Embryonic facial prominence (tissue), 1 donor: ENCODE results near the gene NRP2.
A peak's percentile ranks its signal among the peaks of the same experiment; 100 is the strongest.

Experiments used
- DNase-seq: peaks from one replicate; pipeline ENCODE4 v3.0.0-alpha.2; 2016; ENCODE audit errors: extremely low spot score

NRP2 gene

DNA sequence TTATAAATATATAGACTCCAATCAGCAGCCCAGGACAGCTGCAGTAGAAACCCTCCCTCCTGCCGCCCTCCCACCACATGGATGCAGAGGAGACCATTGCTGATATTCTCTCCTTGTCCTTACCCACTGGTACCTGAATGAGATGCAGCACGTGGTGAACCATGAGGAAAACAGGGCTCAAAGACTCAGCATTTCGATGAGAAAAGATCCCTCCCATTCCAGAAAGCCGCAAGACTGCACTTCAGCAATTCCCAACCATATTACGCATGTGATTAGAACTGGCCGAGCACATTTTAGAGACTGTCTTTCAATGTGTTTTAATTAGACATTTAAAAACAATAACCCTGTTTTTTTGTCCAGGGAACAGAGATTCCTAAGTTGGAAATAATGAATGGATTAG, 125.5 kb downstream of the NRP2 start:
- no peak for DNase-seq

DNA sequence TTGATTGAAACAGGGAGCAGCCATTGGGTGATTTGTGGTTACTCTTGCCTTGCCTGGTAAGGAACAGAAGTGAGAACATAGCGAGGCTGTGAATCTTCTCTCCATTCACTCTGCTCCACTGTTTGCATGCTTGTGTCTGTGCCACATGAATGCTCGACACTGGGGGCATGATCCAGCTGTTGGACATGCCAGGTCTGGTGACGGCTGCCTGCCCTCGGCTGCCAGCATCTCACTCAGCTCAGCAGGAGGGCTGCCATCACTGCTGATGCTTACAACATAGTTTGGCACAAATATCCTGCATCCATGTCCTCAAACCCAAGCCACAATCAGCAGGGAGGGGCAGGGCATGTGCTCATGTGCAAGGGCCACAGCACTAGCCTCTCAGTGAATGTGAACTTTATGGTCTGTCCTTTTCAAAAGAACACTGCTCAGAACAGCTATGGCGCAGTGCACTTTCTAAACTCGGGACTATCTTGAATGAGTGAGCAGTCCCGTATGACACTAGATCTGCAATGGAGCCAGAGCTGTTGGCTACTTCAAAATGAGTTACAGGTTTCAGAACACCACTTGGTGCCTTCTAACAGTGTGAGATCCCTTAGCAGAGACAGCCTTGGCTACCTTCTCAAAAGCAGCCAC, 126.3 kb downstream of the NRP2 start:
- no peak for DNase-seq

DNA sequence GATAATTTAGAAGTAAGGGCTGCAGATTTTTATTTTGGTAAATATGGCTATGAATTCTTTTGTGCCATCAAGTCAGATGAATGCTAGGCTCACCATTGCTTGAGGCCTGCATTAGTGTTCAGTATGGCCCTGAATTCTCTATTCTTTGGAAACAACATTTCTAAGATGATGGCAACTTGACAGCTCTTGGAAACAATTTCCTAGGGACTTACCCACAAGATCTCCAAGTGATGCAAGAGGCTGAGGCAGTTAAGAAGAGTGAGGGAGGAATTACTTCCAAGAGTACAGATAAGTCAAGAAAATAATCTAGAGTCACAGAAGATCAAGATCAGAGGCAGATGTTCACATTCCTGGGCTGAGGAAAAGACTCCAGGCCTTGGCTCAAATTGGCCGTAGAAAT, 129.1 kb downstream of the NRP2 start:
- DNase-seq: no peak

DNA sequence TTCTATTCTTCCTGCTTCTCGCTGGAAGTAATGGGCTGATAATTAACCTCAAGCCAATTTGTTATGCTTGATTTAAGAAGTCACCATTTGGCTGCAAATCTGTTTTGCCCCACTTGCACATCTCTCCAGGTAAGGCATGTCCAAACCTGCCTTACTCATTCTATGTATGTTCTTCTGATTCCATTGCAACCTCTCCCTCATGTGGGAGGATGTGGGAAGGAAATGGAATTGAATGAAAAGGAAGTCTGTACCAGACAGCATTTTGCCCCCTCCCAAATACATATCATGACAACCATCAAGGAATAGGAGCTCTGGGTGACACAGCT, 131.7 kb downstream of the NRP2 start:
- DNase-seq: no peak

DNA sequence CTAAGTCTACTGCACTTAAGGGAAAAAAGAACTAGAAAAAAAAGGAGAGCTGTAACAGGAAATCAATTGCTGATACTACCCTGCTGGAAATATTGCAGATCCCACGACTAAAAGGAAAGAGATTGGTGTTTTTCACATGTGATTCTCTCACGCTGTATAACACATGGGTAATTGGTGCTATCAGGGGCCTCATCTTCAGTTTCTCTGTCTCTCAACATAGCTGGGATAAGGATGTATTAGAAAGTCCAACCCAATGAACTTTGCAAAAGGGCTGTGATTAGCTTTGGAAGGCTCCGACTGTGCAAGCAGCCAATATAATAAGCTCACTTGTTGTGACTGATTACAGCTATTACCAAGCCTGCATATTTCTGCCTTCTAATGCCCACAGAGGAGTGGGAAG, 133.4 kb downstream of the NRP2 start:
- DNase-seq: no peak

- no peak for DNase-seq
Measured at GRCh38 chr2:205816268-205816667, 134.0 kb downstream of the NRP2 start.

DNA sequence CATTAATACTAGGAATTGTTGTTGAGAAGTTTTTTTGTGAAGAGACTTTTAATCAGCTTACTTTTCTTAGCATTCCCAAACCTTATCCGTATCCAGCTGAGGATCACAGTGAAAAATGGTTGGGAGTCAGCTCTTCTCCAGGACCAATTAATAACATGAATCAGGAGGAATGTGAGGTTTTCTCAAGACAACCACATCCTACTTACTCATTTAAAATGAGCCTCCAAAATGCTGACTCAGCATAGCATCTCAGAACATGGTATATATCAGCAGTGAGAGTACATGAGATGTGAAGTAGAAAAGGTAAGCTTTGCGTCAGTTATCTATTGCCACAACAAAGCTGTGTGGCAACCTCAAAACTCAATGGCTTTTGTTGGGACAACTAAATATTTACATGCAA, 140.3 kb downstream of the NRP2 start:
- DNase-seq: no peak

- no peak for DNase-seq
Measured at GRCh38 chr2:205827809-205828365, 145.6 kb downstream of the NRP2 start.

DNA sequence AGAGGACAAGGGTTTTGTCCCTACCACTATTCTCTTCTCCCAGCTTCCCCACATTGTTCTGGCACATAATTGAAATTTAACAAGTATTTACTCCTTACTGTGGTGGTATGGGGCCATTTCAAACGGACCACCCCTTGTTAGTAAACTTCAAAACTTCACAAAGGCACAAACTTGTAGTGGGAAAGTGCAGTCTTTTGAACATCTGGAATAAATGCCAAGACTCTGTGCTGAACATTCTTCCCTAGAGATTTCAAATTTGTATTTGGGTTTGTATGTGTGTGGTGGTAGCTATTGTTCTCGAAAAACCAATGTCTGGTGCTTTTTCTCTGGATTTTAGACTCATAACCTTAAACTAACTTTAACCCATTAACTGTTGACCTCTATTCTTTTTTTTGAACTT, 151.6 kb downstream of the NRP2 start:
- DNase-seq: no peak

GRCh38 chr2:205834796-205835195, 152.5 kb downstream of the NRP2 start:
- DNase-seq: peak; percentile 31

GRCh38 chr2:205835251-205835791, 153.0 kb downstream of the NRP2 start:
- peak; percentile 75 for DNase-seq

- DNase-seq: no peak
Measured at GRCh38 chr2:205835923-205836322, 153.6 kb downstream of the NRP2 start.

GRCh38 chr2:205836477-205837221, 154.3 kb downstream of the NRP2 start:
- DNase-seq: no peak

DNA sequence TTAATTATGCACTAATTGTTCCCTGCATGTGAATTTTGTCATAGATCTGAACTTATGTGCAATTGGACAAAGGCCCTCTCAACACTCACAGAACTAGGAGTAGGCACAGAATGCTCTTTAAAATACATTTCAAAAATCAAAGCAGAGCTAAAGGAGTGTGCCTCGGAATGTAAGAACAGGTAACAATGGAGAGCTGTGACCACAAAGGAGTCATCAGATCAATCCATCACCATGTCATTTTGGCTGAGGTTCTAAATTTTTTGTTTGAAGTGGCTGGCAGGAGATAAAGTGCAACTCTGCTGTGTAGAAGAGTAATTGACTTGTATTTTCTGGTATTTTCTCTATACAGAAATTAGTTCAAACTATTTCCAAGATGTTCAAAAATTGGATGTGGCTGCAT, 155.4 kb downstream of the NRP2 start:
- no peak for DNase-seq

DNA sequence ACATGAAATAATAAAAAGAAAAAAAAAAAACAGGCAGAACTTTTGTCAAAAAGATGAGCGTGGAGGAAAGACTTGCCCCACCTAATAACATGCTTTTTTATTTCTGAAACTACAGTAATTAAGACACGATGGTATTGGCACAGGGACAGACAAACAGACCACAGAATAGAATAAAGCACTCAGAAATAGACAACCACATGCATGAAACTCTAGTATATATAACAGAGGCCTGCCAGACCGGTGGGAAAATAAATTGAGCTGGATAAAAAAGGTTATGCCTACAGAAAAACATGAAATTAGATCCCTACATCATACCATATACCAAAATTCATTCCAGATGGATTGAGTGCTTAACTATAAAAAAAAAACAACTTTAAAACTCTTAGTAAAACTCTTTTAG, 163.1 kb downstream of the NRP2 start:
- DNase-seq: peak; percentile 79
